Measurements from ENCODE around the gene VIT.

GRCh38 chr2:36716111-36716510 is 19.6 kb downstream of the VIT start:
- TF ChIP-seq CTCF (IDR thresholded peaks at IDR 0.05): no peak
- no peak for TF ChIP-seq EZH2 (IDR thresholded peaks at IDR 0.05)
- TF ChIP-seq EZH2phosphoT487 (IDR thresholded peaks at IDR 0.05): no peak
